GM19463 (cell line): ENCODE data around the gene UNC5C.

Source experiments
- ATAC-seq: cut with Tn5 transposase; IDR thresholded peaks from one replicate; pipeline ENCODE4 v1.9.1; 2021; ENCODE audit warnings: mild to moderate bottlenecking, moderate library complexity; ENCODE audit not compliant: unreplicated experiment

Gene UNC5C

DNA sequence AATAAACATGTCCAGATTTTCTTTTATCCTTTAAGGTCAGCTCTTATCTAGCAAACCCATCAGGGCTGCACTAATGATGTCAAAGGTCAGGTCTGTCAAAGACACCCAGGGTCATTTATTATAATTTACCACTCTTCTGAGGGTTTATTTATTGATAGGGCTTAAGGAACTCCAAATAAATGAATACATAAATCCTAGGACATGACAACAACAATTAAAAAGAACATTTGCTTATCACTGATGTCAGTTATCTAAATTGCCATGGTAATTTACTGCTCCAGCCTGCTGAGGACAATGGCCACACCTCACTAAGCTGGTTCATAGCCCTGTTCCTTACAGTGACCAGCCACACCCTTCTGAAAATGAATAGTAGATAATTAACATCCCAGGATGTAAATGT is 317.1 kb downstream of the UNC5C start:
- no peak for ATAC-seq

DNA sequence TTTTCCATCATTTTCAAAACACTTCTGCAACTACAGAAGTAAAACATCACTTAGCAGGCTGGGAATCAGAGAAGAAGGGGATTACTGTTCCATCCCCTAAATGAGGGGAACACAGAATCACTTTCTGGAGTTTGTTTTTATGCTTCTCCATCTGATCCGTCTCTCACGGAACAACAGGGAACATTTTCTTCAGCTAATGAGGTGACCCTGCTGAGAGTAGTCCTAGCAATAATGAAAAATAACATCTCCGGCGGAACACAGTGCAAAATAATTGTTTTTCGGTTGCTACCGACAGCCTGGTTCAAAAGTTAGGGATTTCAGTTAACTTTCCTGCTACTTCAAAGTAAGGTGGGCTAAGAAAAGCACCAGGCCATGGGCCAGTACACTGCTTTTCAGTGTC is 322.9 kb downstream of the UNC5C start:
- no peak for ATAC-seq

DNA sequence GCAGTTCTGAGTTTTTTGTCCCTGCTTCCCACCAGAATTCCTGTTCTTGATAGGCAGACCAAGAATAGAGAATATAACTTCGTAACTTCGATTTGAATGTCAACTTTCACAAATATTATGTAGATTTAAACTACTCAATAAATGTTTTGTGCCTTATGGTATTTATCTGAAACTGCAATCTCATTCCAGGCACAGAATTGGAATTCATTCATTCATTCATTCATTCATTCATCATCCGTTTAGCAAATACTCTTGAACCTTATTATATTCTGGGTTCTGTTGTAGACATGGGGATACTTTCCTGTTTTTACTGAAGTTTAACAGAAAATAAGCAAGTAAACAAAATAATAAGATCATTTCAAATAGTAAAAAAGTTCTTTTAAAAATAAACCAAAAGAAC is 324.4 kb downstream of the UNC5C start:
- ATAC-seq = no peak

DNA sequence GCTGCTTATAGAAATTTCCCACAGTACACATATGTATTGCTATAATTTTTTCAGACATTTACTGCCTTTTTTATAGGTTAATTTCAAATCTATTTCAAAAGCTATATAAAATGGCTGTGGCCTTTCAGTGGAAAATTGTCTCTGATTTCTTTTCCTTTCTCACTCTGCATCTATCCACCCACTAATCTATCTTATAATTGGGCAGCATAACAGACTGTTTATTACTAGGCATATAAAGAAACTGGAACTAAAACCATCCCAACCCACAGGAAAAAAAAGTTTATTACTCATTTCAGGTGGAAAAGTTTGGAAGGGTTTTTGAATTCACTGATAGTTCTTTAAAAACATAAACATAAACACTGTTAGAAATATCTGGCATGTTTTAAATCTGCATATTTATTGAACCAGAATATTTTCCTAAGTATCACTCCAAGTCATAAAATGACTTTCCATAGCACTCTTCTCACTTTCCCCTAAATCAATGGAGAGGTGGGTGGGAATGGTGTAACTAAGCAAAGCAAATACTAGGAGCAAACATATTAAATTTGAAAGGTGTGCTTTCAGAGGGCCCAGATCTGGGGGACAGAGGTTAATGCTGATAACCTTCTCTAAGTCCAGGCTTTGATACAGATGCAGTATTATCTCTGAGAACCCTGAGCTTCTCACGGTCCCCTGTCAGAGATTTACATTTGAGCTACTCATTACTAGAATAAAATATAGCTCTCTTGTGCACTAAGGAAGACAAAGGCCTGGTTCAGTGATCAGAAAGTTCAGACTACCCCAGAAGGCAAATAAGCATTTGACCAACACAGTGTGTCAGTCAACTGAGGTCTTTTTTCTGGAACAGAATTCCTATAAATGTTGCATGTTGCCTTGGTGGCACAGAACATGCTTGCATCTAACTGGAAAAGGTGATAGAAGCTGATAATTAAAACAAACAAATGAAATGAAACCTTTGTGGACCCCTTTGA is 328.3 kb downstream of the UNC5C start:
- ATAC-seq = no peak

DNA sequence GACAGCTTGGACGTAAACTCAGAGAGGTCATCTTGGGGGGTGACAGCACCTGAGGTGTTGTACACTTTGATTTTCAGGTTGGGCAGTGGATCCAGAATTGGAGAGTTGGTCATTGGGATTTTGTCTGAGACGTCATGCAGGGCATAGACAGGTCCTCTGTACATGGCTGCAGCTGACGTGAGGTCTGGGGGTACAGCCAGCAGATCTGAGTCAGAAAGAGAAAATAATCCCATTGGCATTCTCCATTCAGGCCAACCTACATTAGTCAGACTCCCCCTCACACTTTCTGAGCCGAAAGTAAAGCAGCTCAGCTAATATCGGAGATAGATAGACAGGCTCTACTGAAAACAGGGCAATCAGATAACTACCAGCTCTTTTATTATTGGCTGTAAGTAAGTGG is 329.7 kb downstream of the UNC5C start:
- ATAC-seq = no peak

DNA sequence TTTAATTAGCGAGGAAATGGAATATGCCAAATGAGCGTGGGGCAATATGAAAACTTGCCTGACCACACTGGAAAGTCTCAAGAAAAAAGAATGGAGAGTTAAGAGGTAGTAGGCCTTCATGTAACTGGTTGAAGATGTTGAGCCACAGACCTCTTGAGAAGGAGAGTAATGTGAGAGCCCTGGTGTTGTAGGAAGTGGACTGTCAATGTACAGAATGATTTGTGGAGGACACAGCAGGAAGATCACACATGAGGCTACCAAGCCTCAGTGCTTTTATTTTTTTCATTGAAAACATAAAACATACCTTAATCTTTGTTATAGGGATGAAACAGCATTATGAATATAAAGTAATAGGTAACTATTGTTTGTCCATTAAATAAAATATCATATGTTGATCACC is 331.6 kb downstream of the UNC5C start:
- ATAC-seq = no peak

DNA sequence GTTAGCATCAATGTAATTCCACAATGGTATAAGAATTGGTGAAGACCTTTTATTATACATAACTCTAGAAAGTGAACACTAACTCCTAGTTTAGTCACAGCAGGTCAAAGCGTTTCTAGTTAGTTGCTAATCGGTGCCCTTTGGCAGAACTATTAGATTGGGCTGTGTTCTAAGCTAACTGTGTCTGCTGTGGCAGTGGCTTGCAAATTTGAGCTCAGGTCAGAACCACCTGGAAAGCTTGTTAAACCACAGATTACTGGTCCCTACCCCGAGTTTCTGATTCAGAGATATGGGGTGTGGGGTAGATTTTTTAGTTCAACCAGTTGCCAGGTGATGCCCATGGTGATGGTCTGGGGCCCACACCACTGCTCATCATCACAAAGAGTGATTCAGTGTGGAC is 332.1 kb downstream of the UNC5C start:
- ATAC-seq = no peak

DNA sequence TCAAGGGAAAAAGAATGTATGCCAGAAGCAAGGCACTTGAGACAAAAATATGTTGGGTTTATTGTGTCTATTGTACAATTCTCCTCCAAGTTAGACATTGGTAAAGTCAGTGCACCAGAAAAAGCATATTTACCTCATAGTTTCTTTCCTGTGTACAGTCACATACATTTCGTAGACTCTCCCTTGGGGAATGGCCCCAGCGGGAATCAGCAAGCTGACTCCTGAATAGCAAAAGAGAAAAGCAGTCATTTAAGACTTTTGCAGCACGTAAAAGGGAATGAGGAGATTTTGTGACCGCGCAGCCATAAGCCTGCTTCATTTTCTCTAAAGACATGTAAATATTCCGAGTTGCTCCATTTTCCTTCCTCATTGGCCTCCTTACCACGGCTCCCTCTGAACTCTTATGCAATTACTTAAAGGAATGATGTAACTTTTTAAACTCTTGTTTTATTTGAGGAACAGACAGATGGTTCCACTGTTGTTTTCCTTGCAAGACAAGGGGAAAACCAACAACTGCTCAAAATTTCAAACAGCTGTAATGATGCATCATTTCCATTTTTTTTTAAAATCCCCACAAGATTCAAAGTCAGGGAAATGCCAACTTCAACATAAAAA is 332.7 kb downstream of the UNC5C start:
- ATAC-seq = no peak

DNA sequence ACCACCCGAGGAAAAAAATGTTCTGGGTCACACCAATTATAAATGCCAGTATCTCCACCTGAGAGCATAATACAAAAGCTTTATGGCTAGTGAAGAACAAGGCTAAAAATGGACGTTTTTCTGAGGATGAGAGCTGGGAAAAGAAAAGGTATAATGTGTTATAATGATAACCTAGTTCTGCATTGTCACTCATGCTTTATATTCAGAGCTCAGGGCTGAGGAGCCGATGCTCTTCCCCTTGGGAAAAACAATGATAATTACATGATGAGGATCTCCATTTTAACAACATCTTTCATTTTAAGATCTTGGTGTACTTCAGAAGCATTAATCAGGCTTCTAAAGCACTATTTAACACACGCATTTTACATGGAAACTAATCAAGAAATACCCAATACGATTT is 333.7 kb downstream of the UNC5C start:
- no peak for ATAC-seq

DNA sequence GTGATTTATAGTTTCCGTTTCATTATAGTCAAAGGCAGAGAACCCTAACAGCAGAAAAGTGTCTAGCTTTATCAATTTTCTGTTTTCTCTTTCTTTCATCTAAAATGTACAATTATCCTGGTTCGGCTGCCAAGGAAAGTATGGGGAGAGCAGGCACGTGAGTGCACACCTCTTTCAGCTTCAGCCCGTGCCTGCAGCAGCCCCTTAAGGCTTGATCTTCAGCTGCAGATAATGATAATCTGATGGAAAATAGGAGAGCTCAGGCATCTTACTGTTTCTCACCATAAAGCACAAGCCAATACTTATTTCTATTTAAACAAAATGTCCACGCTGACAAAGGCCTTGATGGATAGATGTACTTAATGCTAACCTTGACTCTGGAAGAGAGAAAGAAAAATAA is 334.4 kb downstream of the UNC5C start:
- ATAC-seq = no peak

DNA sequence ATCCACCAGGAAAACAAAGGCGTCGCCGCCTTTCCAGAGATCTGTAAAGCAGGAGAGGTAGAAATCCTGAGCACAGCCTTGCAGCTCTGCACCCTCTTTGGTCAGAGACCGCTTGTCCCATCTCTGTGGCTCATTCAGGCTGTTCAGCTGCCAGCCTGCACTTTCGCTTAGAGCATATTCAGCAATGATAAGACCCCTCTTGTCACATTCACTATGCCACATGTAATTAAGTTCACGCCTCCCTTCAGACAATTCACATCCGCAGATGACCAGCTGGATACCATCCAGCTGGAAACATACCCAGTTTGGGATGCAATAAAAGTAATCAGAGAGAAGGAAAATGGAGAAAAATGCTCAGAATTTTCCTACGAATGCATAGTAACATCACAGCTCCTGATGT is 335.4 kb downstream of the UNC5C start:
- no peak for ATAC-seq

DNA sequence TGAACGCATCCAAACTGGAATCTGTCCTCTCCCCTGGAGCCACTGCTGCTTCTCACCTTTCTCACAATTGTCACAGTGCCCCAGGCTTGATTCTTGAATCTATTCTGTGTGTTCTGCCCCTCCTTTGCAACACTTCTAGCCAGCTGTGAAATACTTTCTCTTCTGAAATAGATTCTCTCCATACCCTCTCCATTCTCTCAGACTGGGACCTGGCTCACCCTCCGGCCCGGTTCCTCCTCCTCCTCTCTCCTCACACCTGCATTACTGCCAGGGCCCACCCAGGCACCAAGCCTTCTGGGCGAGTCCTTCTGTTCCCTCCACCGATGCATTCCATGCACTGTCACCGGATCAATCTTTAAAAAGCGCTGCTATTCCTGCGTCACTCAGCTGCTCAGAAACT is 336.1 kb downstream of the UNC5C start:
- no peak for ATAC-seq

DNA sequence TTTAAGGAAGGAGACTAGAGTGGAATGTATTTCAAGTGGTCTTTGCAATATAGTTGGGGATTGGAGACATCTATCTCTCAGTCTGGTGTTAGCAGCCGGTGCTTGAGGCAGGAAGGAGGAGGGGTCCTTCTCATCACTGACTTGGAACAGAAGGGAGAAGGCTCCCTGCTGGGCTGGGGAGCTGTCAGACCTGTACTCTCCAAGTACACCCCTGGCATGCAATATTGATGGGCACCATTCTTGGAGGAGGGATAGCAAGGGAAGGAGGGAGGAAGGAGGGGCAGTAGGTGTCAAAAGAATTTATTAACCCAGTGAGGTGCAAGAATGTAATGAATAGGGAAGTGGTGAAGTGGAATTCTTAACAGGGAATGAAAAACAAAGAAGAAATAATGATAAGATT is 338.8 kb downstream of the UNC5C start:
- no peak for ATAC-seq

DNA sequence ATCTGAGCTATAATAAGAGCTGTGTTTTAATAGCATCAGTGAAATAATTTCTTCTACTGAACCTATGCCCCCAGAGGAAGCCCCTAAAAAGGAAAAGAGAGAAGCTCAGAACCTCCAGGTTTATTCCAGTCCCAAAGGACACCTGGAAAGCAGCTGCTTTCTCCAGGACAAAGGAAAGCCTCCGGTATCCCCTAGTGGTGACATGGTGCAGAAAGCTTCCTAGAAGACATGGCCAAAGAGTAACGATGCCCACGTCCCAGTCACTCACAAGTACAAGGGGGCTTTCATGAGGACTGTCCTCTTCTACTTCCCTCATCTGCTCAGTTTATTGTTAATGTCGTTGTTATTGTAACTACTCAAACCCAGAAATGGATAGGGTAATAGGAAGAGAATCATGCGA is 343.9 kb downstream of the UNC5C start:
- ATAC-seq = no peak

DNA sequence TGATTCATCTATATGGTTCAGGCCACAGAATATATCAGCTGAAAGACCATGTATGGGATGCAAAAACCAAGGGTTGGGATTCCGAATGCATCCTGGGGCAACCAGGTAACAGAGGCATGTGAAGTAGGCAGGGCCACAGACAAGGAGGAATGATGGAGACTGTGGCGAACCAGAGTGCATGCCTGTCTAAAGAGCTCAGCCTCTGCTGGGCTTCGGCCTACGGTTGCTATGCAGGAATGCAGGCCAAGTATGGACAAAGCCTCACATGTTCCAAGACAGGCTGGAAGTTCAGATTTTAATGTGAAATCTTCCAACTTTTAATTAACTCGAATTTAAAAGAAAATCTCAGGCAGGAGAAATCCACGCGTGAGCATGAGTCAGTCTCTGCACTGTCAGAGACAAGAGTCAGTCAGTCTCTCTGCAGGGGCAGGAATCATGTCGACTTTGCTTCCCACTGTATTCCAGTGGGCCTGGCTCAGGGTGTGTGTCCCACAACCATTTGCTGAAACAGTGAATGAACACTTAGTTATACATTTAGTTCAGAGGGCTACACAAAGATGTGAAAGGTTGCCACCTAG is 344.4 kb downstream of the UNC5C start:
- ATAC-seq = no peak

DNA sequence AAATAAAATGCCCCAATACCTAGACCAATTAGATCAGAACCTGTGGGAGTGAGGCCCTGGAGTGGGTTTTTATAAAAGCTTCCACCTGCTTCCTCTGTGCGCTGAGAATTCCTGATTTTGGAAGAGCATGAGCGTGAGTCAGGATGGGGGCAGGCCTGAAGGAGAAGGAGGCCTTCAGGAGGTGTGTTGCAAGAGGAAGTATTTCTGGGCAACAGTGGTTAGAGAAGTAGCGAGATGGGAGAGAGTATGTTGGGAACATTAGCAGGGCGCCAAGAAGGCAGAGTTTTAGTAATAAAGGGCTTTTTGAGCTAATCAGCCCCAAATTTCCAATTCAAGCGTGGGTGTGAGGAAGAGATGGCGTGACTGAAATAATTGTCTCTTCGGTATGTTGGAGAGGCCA is 349.8 kb downstream of the UNC5C start:
- no peak for ATAC-seq

DNA sequence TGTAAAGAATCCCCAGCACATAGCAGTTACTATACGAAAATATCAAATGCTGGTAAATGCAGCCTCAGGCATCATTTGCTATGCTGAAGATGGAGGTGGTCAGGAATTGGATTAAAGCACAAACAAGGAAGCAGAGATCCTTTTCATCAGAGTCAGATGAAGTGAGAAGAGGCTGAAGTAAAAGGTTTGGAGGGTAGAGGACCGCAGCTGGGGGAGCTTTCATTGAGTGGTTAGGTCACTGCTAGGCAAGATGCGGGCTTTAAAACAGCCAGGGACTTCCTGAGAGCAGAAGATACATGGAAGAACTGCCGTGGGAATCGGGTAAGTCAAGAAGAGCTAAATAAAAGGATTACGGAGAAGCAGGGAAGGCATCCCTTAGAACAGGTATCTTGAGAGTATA is 351.4 kb downstream of the UNC5C start:
- no peak for ATAC-seq

DNA sequence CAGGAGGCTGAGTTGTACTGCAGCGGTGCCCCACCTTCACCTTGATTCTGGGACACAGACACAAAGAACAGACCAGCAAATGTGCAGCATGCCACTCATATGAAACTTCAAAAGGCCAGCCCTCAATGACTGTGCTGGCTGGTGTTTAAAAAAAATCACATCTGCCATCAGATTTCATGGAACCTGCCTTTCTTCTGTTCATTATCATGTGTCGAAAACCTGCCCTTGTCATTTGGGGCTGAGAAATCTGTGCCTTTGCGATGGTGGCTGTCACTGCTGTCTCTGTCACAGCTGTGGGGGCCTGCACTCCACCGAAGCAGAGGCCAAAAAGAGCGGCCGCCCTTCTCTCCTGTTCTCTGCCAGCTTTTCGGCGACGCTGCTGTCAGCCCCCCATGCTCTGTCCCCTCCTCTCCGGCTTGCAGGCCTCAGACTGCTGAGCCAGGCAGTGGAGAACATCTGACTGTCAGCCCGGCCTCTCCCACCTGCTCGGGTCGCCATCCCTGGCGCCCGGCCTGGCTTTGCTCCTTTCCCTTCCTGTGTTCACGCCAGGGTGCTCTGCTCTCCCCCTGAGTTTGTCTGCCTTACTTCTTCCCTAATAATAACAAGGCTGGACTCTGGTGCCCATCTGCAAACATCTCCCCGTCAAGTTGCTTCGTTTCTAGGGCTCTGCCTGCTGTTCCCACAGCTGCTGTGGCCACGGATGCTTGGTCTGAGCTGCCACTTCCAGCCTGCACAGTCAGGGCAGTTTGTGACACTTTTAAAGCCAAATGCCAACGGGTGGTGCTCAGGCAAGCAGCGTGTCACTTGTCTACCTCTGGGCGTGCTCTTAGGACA is 355.2 kb downstream of the UNC5C start:
- no peak for ATAC-seq

DNA sequence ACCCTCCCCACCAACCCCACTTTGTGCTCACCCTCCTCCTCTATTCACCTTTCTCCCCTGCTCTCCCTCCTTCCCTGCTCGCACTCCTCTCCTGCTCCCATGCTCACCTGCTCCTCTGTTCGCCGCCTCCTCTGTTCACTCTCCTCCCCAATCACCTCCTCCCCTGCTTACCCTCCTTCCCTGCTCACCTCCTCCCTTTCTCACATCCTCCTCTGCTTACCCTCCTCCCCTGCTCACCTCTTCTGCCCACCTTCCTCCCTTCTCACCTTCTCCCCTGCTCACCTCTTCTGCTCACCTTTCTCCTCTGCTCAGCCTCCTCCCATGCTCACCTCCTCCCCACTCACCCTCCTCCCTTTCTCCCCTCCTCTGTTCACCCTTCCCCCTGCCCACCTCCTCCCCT is 357.2 kb downstream of the UNC5C start:
- no peak for ATAC-seq

DNA sequence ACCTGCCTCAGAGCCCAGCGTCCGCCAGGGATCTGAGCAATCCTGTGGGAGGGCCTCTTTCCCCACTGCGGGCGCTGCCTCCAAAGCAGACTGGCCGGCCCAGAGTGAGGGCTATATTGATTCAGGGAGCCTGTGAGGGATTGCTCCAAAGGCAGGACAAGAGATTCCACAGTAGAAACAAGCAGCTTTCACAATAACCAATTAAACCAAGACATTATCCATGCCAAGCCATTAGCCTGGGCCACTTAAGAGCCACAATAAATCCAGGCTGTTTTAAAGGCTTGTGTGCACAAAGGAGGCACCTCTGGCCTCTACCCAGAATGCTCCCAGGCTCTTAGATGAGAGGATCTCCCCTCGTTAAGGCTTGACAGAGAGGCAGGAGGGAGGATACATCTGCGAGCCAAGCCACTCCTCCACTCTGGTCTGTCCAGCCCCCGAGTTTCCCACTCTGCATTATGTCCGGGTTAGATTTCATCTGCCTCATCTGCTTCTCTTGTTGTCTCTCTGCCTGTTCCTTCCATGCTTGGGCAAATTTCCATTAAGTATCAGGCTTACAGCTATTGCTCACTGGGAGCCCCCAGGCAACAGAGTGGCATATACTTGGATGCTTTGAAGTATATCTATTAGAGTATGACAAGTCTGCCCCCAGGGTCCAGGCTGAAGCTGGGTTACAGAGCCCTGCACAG is 357.9 kb downstream of the UNC5C start:
- ATAC-seq = no peak
